H1 (cell line): Measurements from ENCODE around the gene RHOV. TPM values are rescaled to one million over a fixed set of nuclear protein-coding genes. Genes with fewer than 3 reads are reported as not detected.

Experiments
- CTCF ChIA-PET: fragments of 300-600 bp; sonication (Branson Sonifier 250); formaldehyde crosslinking; loops from one replicate; lab custom pipeline; 2021; ENCODE audit not compliant: partially characterized antibody; lab: Charles Lee
- POLR2A ChIA-PET: fragments of 300-600 bp; sonication (Branson Sonifier 250); formaldehyde crosslinking; loops from one replicate; lab custom pipeline; 2021; ENCODE audit warnings: inconsistent platforms; ENCODE audit not compliant: partially characterized antibody; lab: Charles Lee
- DNase-seq, 2 experiments: peaks; one replicate each; pipeline versions ENCODE4 v3.0.0 to v3.0.0-alpha.2; 2010 to 2022; ENCODE audit warnings: low spot score in 2 of 2, low read depth in 1 of 2, mixed read lengths in 1 of 2
- FAIRE-seq: peaks from 2 replicates; lab custom pipeline; 2011; peaks lifted over from hg19 to GRCh38; lab: Jason Lieb, UNC
- H2AFZ ChIP-seq: 2 replicates; pipeline ENCODE4 v1.8.1; 2012; ENCODE audit warnings: low read length, inconsistent platforms
- H2AK5ac ChIP-seq: 2 replicates; pipeline ENCODE4 v1.6.1; 2013; ENCODE audit warnings: low read depth, low read length
- H2BK120ac ChIP-seq: replicated peaks from 2 replicates; pipeline ENCODE3; 2013; ENCODE audit warnings: low read depth, low read length, inconsistent platforms
- H2BK12ac ChIP-seq: 2 replicates; pipeline ENCODE4 v1.6.1; 2013; ENCODE audit warnings: low read depth, low read length
- H2BK15ac ChIP-seq: 2 replicates; pipeline ENCODE4 v1.6.1; 2013; ENCODE audit warnings: low read length
- H2BK20ac ChIP-seq: 2 replicates; pipeline ENCODE4 v1.6.1; 2013; ENCODE audit warnings: low read length
- H2BK5ac ChIP-seq: 2 replicates; pipeline ENCODE4 v1.6.1; 2013; ENCODE audit warnings: low read depth, low read length
- H3K14ac ChIP-seq: 2 replicates; pipeline ENCODE4 v1.6.1; 2013; ENCODE audit warnings: inconsistent platforms; ENCODE audit not compliant: insufficient read length
- H3K18ac ChIP-seq: 2 replicates; pipeline ENCODE4 v1.6.1; 2013; ENCODE audit warnings: low read length; ENCODE audit errors: extremely low read depth
- H3K23ac ChIP-seq: 2 replicates; pipeline ENCODE4 v1.6.1; 2013; ENCODE audit warnings: inconsistent platforms; ENCODE audit not compliant: insufficient read length
- H3K23me2 ChIP-seq: 2 replicates; pipeline ENCODE4 v1.6.1; 2013; ENCODE audit warnings: low read depth, low read length
- H3K27ac ChIP-seq: 2 replicates; pipeline ENCODE4 v1.6.1; 2011; ENCODE audit warnings: low read depth, low read length, inconsistent platforms
- H3K27me3 ChIP-seq, 4 experiments: replicated peaks in 1 of 4; 1 replicate in 1 of 4; 2 replicates in 3 of 4; pipeline versions ENCODE4 v1.6.1 to v1.8.1; 2011 to 2013; ENCODE audit warnings: low read length in 3 of 4, mild to moderate bottlenecking in 3 of 4, inconsistent platforms in 2 of 4, mixed read lengths in 2 of 4, moderate library complexity in 1 of 4; ENCODE audit not compliant: control insufficient read depth in 3 of 4, insufficient read depth in 3 of 4; ENCODE audit errors: extremely low read depth in 1 of 4
- H3K36me3 ChIP-seq, 4 experiments: 2 replicates each; pipeline versions ENCODE4 v1.6.1 to v1.8.1; 2011 to 2013; ENCODE audit warnings: mild to moderate bottlenecking in 4 of 4, low read length in 3 of 4, moderate library complexity in 2 of 4, control low read depth in 1 of 4, inconsistent platforms in 1 of 4; ENCODE audit not compliant: insufficient read depth in 4 of 4, control insufficient read depth in 2 of 4
- H3K4ac ChIP-seq: replicated peaks from 2 replicates; pipeline ENCODE3; 2013; ENCODE audit warnings: low read length, low read depth, mixed read lengths, inconsistent platforms; ENCODE audit not compliant: insufficient read length
- H3K4me1 ChIP-seq, 4 experiments: replicated peaks in 1 of 4; 1 replicate in 1 of 4; 2 replicates in 3 of 4; pipeline versions ENCODE4 v1.6.1 to v1.8.1; 2011 to 2013; ENCODE audit warnings: low read length in 3 of 4, inconsistent platforms in 2 of 4, mixed read lengths in 1 of 4; ENCODE audit not compliant: insufficient read depth in 4 of 4, control insufficient read depth in 3 of 4
- H3K4me2 ChIP-seq, 2 experiments: 2 replicates each; pipeline versions ENCODE4 v1.6.1 to v1.8.1; 2011 to 2013; ENCODE audit warnings: low read depth in 2 of 2, low read length in 2 of 2, control low read depth in 1 of 2, inconsistent platforms in 1 of 2, mild to moderate bottlenecking in 1 of 2; ENCODE audit not compliant: insufficient read depth in 1 of 2
- H3K4me3 ChIP-seq, 4 experiments: fragments of 200-600, 300-600 bp in 1 of 4; sonication (generic), shearing (Covaris generic), sonication (Bioruptor Twin) in 1 of 4; 2 replicates each; pipeline versions ENCODE4 v1.5.1 to v1.8.1; 2011 to 2016; ENCODE audit warnings: low read length in 4 of 4, low read depth in 3 of 4, control low read depth in 2 of 4, inconsistent platforms in 2 of 4, mild to moderate bottlenecking in 2 of 4, mixed read lengths in 1 of 4, moderate library complexity in 1 of 4; ENCODE audit not compliant: insufficient read depth in 2 of 4; ENCODE audit errors: extremely low read depth in 1 of 4
- H3K56ac ChIP-seq: replicated peaks from 2 replicates; pipeline ENCODE3; 2013; ENCODE audit warnings: low read depth, mild to moderate bottlenecking, mixed read lengths, low read length, inconsistent platforms; ENCODE audit not compliant: insufficient read length
- H3K79me1 ChIP-seq: 2 replicates; pipeline ENCODE4 v1.6.1; 2013; ENCODE audit warnings: low read depth, low read length, control low read depth
- H3K79me2 ChIP-seq, 2 experiments: 2 replicates each; pipeline versions ENCODE4 v1.6.1 to v1.8.1; 2012 to 2013; ENCODE audit warnings: low read length in 2 of 2, mild to moderate bottlenecking in 2 of 2, inconsistent platforms in 1 of 2; ENCODE audit not compliant: insufficient read depth in 2 of 2, control insufficient read depth in 1 of 2
- H3K9ac ChIP-seq, 4 experiments: replicated peaks in 1 of 4; 1 replicate in 1 of 4; 2 replicates in 3 of 4; pipeline versions ENCODE4 v1.6.1 to v1.8.1; 2011 to 2013; ENCODE audit warnings: low read depth in 3 of 4, low read length in 3 of 4, control low read depth in 2 of 4, mild to moderate bottlenecking in 2 of 4, moderate library complexity in 2 of 4, inconsistent platforms in 1 of 4; ENCODE audit errors: extremely low read depth in 1 of 4
- H3K9me3 ChIP-seq, 2 experiments: 2 replicates each; pipeline versions ENCODE4 v1.6.1 to v1.8.1; 2012 to 2013; ENCODE audit warnings: mild to moderate bottlenecking in 2 of 2, moderate library complexity in 2 of 2, control low read depth in 1 of 2, inconsistent platforms in 1 of 2, low read depth in 1 of 2, low read length in 1 of 2, mixed read lengths in 1 of 2; ENCODE audit not compliant: insufficient read depth in 2 of 2
- H4K20me1 ChIP-seq, 2 experiments: replicated peaks in 1 of 2; 2 replicates each; pipeline versions ENCODE3 to v1.8.1; 2011 to 2013; ENCODE audit warnings: inconsistent platforms in 2 of 2, low read length in 2 of 2, mild to moderate bottlenecking in 1 of 2; ENCODE audit not compliant: insufficient read depth in 2 of 2, control insufficient read depth in 1 of 2
- H4K5ac ChIP-seq: 2 replicates; pipeline ENCODE4 v1.6.1; 2013; ENCODE audit warnings: low read length, low read depth, mixed read lengths, inconsistent platforms; ENCODE audit not compliant: insufficient read length
- H4K8ac ChIP-seq: 2 replicates; pipeline ENCODE4 v1.8.0; 2013; ENCODE audit warnings: mild to moderate bottlenecking, moderate library complexity, low read length, inconsistent platforms; ENCODE audit not compliant: insufficient read depth; ENCODE audit errors: extremely low read depth
- H4K91ac ChIP-seq: replicated peaks from 2 replicates; pipeline ENCODE3; 2013; ENCODE audit warnings: low read length, mixed read lengths, inconsistent platforms; ENCODE audit not compliant: insufficient read length
- BACH1 ChIP-seq: IDR thresholded peaks from 2 replicates; pipeline ENCODE4 v1.6.1; 2012; ENCODE audit warnings: low read length, improper control_type of control experiment
- BRCA1 ChIP-seq: IDR thresholded peaks from 2 replicates; pipeline ENCODE4 v1.6.1; 2012; ENCODE audit warnings: low read depth, low read length, improper control_type of control experiment
- CBX8 ChIP-seq: fragments of 300-800, 300-1000 bp; sonication (generic); IDR thresholded peaks from 2 replicates; pipeline ENCODE4 v1.7.1; 2016; ENCODE audit warnings: low read depth, low read length, borderline replicate concordance
- CREB1 ChIP-seq: IDR thresholded peaks from 2 replicates; pipeline ENCODE4 v1.6.1; 2012; ENCODE audit warnings: inconsistent platforms
- EGR1 ChIP-seq: IDR thresholded peaks from 2 replicates; pipeline ENCODE4 v1.6.1; 2011; ENCODE audit warnings: low read depth, low read length, borderline replicate concordance
- FOSL1 ChIP-seq: IDR thresholded peaks from 2 replicates; pipeline ENCODE4 v1.6.1; 2011; ENCODE audit warnings: mild to moderate bottlenecking, low read depth, low read length, moderate library complexity; ENCODE audit not compliant: insufficient read depth
- GABPA ChIP-seq: IDR thresholded peaks from 2 replicates; pipeline ENCODE4 v1.6.1; 2011; ENCODE audit warnings: mild to moderate bottlenecking, low read length, moderate library complexity, borderline replicate concordance; ENCODE audit not compliant: insufficient read depth
- KDM4A ChIP-seq: IDR thresholded peaks from one replicate; pipeline ENCODE4 v1.7.1; 2012; ENCODE audit warnings: low read depth, mild to moderate bottlenecking, moderate library complexity, low read length, inconsistent platforms; ENCODE audit not compliant: severe bottlenecking
- RFX5 ChIP-seq: IDR thresholded peaks from 2 replicates; pipeline ENCODE4 v1.6.1; 2011; ENCODE audit warnings: low read depth, low read length, improper control_type of control experiment, borderline replicate concordance
- SAP30 ChIP-seq: fragments of 300-600 bp; sonication (generic); IDR thresholded peaks from 2 replicates; pipeline ENCODE4 v1.7.1; 2012; ENCODE audit warnings: low read length, moderate library complexity, mild to moderate bottlenecking, inconsistent platforms; ENCODE audit not compliant: insufficient read depth, insufficient replicate concordance
- SRF ChIP-seq: IDR thresholded peaks from 2 replicates; pipeline ENCODE4 v1.6.1; 2011; ENCODE audit warnings: mild to moderate bottlenecking, low read depth, low read length, moderate library complexity
- WGBS, 2 experiments: shearing (Covaris generic) in 1 of 2; methylation state at CpG; one replicate each; pipeline versions ENCODE4 v1.1.6 to v1.1.7; 2013 to 2015; ENCODE audit warnings: low lambda C conversion rate in 2 of 2, mixed read lengths in 2 of 2, inconsistent platforms in 1 of 2, low coverage in 1 of 2, missing lambda C conversion rate in 1 of 2; ENCODE audit not compliant: insufficient replicate concordance in 2 of 2, insufficient coverage in 1 of 2, insufficient read length in 1 of 2; ENCODE audit errors: extremely low coverage in 1 of 2, missing lambda C conversion rate in 1 of 2; 5-methylcytosine and 5-hydroxymethylcytosine counted together
- polyA plus RNA-seq, 7 experiments: library from polyadenylated mRNA; depleted of rRNA in 3 of 7; stranded (reverse) in 5 of 7; unstranded in 2 of 7; fragments of >200 nt in 5 of 7; fragments of 200-250 nt in 2 of 7; gene quantifications; 1 replicate in 5 of 7; 2 replicates in 1 of 7; 4 replicates in 1 of 7; pipeline versions ENCODE4 v1.2.1 to v1.2.3, GENCODE V29; 2011 to 2013; ENCODE audit warnings: missing spikeins in 2 of 7, mixed read lengths in 2 of 7
- total RNA-seq: library from RNA; stranded (reverse); fragmentation: NEBNext Ultra II Directional; extraction: Animal tissue kit (Norgen Biotek cat#: 25700); gene quantifications from 2 replicates; pipeline ENCODE4 v1.2.1, GENCODE V29; 2021

Gene RHOV
- total and polyA plus RNA-seq, 2 of the 8 experiments (the other 6 are each of a cell fraction or from before 2014, with no cell fraction given): 1.5 to 2.7 TPM

- Histone ChIP-seq H4K91ac (no peak overlapping the region), H2BK5ac (no peak overlapping the region), H3K27ac (no peak overlapping the region), H3K23me2 (no peaks in the 10 kb centered on the region), H3K18ac (no peak overlapping the region), H4K20me1 (no peaks in the 10 kb centered on the region), H2BK120ac (no peak overlapping the region), H2AK5ac (no peak overlapping the region), H2AFZ (no peak overlapping the region), H3K79me2 (no peaks in the 10 kb centered on the region), H2BK20ac (no peak overlapping the region), H3K4me1 (peaks cover 0 to 10% (median 7%) of the 10 kb centered on the region in 4 experiments; a peak in 6 of 7 replicates), H3K9ac (no peak overlapping the region), H3K4ac (no peak overlapping the region), H3K4me2 (no peak overlapping the region), H4K8ac (no peak overlapping the region), H3K4me3 (no peak overlapping the region), H3K9me3 (no peaks in the 10 kb centered on the region), H4K5ac (no peak overlapping the region), H3K27me3 (0 out of 7 replicates have a peak, but pooled peaks cover 0 to 2% (median 0%) of the 10 kb centered on the region in 4 experiments), H2BK15ac (no peak overlapping the region), H3K14ac (no peak overlapping the region), H3K56ac (no peak overlapping the region), H3K79me1 (no peaks in the 10 kb centered on the region), H2BK12ac (no peak overlapping the region), H3K36me3 (no peaks in the 10 kb centered on the region), H3K23ac (no peak overlapping the region)
- ChIA-PET CTCF (interaction anchor here (1.0 to 10.9 kb wide), 2 partner anchors 17 to 25 kb away, joined by 3 to 63 read pairs; partner anchors contain the start of gene VPS18), POLR2A (interaction anchor here (1.1 to 1.4 kb wide), 3 partner anchors 13 to 183 kb away, joined by 3 read pairs; no protein-coding TSS in a partner anchor)
- no peak for TF ChIP-seq EGR1
- no peak for TF ChIP-seq KDM4A
- TF ChIP-seq BRCA1: no peak
- no peak for TF ChIP-seq RFX5
- TF ChIP-seq CBX8: no peak
- no peak for TF ChIP-seq FOSL1
- TF ChIP-seq SAP30: no peak
- no peak for TF ChIP-seq SRF
- no peak for TF ChIP-seq CREB1
- TF ChIP-seq BACH1: no peak
- TF ChIP-seq GABPA: no peak
- 91% methylated on average over 2 of the region's 2 CpGs; no CpG with 5 or more reads in 1 of the 2 experiments for WGBS, 2 experiments
- DNase-seq (no peak), FAIRE-seq (no peak)
Observed at GRCh38 chr15:40877694-40878093, 3.7 kb upstream of the RHOV start.
